Measurements from ENCODE around the gene MYDGF. TPM values are rescaled to one million over a fixed set of nuclear protein-coding genes. Genes with fewer than 3 reads are reported as not detected.

The MYDGF gene
- total RNA-seq, 1 donor from 2014 or later: 94.5 TPM

DNA sequence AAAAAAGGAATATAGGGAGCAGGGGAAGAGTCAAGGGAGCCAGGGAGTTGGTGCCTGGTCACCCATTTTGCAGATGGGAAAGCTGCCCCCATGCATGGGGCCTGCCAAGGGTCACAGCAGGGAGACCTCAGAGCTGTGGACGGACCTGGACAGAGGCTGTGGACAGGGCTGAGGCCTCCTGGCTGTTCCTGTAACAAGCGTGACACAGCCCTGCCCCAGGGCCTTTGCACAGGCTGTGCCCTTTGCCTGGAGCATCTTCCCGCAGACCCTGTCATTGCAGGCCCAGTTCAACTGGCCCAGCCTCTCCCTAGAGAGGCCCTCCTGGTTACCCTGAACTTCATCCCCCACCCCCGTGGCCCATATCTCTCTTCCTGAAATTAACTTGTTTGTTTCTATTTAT, 24.4 kb downstream of the MYDGF start:
- intact Hi-C loops (cut with micrococcal nuclease): no loop called here

DNA sequence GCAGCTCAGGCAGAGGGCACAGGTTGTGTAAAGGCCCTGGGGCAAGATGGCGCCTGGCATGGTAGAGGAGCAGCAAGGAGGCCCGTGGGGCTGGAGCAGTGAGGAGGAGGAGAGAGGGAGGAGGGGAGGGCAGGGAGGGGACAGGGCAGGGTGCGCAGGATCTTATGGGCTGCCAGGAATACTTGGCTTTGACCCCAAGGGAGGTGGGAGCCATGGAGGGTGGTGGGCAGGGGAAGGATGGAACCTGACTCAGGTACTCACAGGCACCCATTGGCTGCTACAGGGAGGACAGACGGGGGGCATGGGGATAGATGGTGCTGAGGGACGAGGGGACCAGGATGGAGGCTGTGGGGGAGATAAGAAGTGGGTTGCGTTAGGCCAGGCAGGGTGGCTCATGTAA, 27.5 kb downstream of the MYDGF start:
- intact Hi-C loops (cut with micrococcal nuclease): no loop called here

DNA sequence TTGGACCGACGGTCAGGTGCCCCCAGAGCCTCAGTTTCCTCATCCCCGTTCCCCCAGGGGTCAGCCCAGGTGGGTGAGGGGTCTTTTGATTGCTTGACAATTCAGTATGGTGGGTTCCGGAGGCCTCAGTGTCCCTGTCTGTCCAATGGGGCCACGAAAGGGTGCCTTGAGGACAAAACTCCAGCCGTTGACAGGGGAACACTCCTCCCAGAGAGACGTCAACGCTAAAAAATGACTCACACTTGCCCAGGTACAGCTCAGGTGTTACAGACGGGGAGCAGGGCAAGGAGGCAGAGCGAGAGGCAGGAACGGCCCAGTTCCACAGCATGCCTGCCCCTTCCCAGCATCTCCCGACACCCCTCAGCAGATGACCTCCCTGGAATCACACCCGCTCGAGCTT, 29.0 kb downstream of the MYDGF start:
- intact Hi-C loops (cut with micrococcal nuclease): no loop called here

DNA sequence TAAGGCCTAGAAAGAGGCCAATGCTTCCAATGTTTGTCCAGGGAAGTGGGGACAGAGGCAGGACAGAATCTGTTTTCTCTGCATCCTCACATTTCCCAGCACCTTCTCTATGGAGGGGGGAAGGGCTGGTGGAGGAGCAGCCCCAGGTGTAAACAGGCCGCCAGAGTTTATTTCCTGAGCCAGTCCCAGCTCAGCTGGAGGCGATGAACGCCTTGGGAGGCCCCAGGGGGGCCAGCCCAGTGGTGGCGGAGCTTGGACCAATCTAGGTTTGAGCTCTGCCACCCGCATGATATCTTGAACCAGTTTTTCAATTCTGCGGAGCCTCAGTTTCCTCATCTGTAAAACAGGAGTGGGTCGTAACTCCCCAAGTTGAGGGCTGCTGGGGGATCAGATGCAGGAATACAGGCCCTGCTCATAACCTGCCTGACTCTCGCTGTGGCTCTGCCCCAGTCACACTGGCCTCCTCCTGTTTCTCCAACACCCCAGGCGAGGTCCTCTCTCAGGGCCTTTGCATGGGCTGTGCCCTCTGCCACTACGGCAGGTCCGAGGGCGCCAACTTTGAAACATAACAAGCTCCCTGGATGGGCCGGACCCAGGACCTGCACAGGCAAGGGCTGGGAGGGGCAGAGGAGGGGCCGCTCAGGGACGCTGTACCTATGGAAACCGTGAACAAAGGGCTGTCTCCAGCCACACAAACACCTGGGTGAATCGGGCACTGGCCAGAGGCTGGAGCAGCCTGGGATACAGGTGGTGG, 29.7 kb downstream of the MYDGF start:
- intact Hi-C loops (cut with micrococcal nuclease): no loop called here

DNA sequence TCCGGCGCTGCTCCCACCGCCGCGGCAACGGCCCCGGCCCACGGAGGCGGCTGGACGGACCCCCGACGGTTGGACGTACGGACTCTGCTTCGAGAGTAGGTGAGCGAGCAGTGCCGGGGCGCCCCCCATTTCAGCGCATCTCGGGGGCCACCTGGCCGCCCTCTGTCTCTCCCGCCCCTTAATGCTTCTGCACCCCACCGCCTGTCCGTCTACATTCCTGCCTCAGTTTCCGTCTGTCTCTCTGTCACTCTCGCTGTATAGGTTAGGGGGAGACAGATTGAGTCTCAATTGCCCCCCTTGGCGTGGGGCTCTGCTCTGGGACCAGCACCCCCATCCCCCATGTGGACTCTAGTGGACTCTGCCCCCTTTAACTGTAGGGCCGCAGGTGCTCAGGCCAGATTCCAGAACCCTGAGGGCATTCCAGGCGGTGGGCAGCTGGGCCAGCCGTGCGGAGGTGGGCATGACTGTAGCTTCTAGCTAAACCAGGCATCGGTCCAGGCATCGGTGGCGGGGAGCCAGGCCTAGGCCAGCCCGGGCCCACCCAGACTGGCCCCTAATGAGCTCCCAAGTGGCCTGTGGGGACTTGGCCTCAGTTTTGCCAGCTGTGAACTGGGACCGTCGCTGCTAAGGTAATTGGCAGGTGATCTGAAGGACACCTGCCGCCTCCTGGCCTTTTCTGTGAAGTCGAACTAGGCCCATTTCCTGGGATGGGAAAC, 30.5 kb downstream of the MYDGF start:
- intact Hi-C loops (cut with micrococcal nuclease): loop anchor here (1.0 to 2.0 kb wide), 7 partner anchors 31 to 392 kb away; partner anchors contain the start of genes CHAF1A, FEM1A, HDGFL2 and MYDGF

DNA sequence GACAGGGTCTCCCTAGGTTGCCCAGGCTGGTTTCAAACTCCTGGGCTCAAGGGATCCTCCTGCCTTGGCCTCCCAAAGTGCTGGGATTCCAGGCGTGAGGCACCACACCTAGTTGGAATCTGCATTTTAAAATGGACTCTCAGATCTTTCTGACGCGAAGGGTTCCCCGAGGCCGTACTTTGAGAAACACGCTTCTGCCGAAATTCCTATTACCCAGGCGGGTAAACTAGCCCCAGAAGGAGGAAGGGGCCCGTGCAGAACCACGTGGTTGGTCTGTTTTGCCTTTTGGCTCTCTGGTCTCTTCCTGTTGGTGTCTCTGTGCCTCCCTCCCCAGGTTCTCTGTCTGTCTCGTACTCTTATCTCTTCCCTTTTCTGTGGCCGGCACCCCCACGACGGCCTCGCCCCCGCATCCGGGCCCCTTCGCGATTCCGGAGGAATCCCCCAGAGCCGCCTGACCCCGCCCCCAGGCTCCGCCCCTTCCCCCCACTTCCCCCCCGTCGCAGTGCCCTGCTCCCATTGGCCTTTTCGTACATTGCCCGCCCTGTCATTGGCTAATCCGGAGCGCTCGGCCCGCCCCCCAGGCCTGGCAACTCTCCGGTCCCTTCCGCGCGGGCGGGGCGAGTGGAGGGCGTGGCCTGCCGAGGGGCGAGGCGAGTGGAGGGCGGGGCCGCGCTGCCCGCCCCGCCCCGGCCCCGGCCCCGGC, 31.2 kb downstream of the MYDGF start, which contains the start of gene TNFAIP8L1:
TNFAIP8L1 (plus strand) TSS at position 689 of the 703 bp plus-strand sequence. CDS start 12,354 bp downstream, outside the sequence.
- intact Hi-C loops (cut with micrococcal nuclease): loop anchor here (1.0 to 2.0 kb wide), 7 partner anchors 31 to 392 kb away; partner anchors contain the start of genes CHAF1A, FEM1A, HDGFL2 and MYDGF

DNA sequence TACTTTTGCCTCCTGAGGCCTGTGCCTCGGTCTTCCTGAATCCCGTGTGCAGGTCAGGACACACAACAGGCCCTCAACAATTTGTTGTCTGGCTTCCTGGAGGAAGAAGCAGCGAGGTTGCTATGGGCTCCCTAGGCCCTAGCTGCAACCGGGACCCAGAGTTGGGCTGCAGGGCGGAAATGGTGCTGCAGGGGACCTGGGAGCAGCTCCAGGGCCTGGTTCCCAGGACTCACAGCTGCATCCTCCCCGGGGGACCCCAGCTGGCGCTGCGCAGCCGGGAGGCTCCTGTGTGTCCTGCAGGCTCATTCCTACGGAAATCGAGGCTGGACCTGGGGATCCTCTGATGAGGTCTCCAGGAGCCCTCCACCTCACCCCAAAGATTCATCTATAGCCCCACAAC, 31.8 kb downstream of the MYDGF start:
- intact Hi-C loops (cut with micrococcal nuclease): loop anchor here (2.0 kb wide), 1 partner anchor 40 kb away; no protein-coding TSS in a partner anchor

DNA sequence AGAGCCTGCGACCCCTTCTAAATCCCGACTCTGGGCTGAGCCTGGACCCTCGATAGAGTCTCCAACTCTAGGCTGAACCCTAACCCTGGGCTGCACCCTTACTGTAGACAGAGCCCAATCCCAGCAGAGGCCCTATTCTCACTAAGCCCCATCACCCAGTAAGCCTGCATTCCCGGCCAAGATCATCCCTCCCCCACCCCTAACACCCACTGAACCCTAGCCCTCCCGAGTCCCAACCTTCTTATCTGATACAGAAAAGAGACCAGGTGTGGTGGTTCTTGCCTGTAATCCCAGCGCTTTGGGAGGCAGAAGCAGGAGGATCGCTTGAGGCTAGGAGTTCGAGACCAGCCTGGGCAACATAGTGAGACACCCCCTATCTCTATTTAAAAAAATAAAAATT, 33.4 kb downstream of the MYDGF start:
- intact Hi-C loops (cut with micrococcal nuclease): loop anchor here (1.0 to 2.0 kb wide), 2 partner anchors 38 to 60 kb away; no protein-coding TSS in a partner anchor

DNA sequence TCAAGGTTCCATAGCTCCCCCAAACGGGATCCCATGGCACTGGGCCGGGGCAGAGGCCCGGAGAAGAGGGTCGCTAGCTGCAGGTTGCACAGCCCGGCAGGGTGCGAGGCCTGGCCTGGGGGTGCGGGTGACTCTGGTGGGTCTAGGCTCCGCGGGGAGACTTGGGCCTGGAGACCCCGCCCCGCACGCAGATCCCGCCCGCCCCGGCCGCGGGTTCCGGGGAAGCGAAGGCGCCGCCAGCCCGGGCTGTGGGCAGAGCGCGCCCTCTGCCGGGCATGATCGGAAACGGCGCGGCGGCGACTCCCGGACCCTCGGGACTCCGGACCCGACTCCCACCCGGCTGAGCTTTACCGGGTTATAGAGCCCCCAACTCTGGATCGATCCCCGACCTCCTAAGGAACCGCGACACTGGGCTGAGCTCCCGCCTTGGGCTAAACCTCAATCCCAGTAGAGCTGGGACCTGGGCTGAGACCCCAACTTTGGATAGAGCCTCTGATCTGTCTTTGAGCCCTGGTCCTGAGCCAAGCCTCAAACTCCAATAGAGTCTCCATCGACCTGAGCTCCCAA, 33.9 kb downstream of the MYDGF start:
- intact Hi-C loops (cut with micrococcal nuclease): loop anchor here (1.0 to 2.0 kb wide), 2 partner anchors 37 to 60 kb away; no protein-coding TSS in a partner anchor

DNA sequence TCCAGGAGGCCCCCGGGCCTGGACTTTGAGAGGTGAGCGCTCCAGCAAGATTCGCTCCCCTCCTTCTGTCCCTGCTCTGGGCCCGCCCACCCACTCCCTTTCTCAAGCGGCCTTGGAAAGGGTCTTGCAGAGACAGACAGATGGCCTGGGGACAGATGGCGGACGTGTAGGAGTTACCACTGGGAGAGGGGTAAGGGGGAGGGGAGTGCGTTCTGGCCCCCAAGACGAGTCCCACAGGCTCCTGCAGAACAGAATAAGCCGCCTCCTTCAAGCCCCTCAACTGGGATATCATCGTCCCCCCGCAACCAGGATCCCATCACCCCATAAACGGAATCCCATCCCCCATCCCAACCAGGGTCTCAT, 34.4 kb downstream of the MYDGF start:
- intact Hi-C loops (cut with micrococcal nuclease): loop anchor here (1.0 to 2.0 kb wide), 2 partner anchors 37 to 59 kb away; no protein-coding TSS in a partner anchor

DNA sequence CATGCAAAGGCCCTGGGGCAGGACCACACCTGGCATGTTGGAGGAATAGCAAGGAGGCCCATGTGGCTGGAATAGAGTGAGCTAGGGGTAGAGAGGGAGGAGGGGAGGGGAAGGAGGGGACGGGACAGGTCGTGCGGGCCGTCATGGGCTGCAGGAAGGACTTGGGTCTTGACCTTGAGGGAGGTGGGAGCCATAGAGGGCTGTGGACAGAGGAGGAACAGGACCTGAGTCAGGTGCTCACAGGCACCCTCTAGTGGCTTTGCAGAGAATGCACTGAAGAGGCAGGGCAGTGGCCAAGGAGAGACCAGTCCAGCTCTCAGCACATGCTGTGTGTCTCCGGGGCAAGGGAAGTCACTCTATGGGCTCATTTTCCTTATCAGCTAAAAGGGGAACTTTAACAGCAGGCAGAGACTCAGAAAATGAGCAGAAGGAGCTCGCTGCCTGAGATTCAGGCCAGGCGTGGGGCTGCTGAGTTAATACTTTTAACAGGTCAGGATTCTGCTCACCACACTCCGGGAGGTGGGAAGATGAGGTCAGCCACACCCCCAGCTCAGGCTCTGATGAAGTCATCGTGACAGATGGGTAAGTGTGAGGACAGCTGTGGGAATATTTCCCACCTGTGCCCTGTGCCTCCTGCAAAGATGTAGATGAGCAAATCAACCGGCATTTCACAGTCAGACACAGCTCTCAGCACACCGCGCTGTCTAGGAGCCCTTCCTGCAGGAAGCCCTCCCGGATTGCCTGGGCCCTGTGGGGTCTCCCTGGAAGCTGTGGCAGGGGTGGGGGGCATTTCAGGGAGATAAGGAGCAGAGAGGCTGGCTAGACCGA, 36.8 kb downstream of the MYDGF start:
- intact Hi-C loops (cut with micrococcal nuclease): no loop called here

DNA sequence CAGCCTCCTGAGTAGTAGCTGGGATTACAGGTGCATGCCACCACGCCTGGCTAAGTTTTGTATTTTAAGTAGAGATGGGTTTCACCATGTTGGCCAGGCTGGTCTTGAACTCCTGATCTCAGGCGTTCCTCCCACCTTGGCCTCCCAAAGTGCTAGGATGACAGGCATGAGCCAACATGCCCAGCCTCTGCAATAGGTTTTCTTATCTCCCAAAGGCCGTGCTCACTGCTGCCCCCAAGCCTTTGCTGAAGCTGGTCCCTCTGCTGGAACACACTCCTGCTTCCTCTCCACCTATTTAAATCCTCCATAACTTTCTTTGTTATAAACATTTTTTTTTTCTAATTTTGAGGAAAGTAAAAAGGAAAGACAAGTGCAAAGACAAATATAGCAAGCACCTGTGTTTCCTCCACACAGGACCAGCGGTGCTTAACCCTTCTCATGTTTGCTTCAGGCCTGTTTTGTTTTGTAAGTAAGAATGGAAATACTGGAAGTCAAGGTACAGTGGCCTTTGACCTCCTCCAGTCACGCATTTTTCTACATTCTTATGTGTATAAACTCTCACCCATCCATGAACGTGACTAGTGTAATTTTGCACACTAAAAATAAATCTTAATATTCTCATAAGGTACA, 45.3 kb downstream of the MYDGF start:
- intact Hi-C loops (cut with micrococcal nuclease): no loop called here

DNA sequence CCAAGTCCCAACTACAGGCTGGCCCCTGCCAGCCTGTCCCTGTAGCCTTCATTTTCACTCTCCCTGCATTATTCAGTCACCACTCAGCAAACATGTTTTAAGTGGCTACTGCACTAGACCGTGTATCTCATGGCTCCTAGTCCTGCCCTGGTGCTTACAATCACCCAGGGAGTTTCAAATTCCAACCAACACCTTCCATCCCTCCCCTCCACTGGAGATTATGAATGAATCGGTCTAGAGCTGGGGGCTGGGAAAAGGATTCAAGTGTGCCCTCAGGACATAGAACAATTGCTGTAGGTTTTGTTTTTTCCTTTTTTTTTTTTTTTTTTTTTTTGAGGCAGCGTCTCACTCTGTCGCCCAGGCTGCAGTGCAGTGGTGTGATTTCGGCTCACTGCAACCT, 45.8 kb downstream of the MYDGF start:
- intact Hi-C loops (cut with micrococcal nuclease): no loop called here

DNA sequence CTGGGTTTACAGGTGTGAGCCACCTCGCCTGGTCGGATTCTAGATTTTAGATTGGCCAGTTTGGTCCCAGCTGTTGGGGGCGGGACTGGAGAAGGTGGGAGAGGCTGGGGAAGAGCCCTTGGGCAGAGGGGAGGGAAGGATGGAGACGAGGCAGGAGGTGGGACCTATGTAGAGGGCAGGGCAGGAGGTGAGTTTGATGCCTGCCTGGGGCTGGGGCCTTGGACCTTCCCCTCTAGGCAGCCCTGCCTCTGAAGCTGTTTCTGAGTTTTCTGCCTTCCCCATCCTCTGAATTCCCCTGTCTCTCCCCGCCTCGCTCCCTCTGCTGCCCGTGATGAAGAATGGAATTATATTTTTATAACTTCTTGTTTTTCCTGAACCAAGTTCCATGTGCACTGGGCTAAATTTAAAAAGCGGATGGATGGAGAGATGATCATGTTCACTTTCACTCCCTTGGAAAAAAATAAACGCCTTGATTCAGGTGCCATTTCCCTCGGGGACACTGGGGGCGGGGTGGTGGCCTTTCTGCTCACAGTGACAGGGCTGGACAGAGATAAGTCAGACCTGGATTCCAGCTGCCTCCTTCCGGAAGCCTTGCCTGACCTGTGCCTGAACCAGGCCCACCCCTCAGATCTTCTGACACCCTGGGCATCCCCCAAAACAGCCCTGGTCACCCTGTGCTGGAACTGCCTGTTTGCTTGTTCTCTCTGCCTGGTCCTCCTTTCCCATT, 47.3 kb downstream of the MYDGF start:
- intact Hi-C loops (cut with micrococcal nuclease): no loop called here

DNA sequence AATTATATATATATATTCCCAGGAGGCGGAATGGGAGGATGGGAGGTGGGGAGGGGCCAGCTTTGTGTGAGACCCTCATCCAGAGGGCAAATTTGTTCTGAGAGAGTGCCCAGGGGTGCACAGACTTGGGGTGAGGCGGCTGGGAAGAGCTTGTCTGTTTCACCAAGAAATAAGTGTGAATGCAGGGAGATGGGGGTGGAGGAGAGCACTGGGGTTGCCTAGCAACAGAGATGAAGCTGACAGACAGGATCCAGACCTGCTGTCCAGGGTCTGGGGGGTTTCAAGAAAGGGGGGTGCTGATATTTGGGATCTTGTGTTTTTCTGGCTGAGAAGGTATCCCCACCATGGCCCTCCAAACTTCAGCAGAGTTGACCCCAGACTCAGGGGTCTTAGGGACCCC, 49.5 kb downstream of the MYDGF start:
- intact Hi-C loops (cut with micrococcal nuclease): no loop called here

DNA sequence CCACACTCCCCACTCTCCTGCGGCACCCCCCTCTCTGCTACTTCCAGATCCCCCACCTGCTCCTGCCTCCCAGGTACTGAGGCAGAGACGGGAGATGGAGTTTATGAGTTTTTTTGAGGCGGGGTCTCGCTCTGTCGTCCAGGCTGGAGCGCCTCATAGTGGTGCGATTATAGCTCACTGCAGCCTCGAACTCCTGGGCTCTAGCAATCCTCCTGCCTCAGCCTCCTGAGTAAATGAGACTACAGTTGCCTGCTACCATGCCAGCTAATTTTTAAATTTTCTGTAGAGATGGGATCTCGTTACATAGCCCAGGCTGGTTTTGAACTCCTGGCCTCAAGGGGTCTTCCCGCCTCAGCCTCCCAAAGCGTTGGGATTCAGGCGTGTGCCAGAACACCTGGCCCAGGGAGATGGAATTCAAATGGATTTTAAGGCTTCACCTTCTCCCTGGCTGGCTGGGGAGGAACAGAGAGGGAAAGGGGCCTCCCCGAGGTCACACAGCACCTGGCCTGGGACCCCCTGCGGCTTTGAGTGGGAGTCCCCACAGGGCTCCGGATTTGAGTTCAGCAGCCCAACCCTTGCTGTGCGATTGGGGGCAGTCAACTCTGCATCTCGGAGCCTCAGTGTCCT, 50.4 kb downstream of the MYDGF start:
- intact Hi-C loops (cut with micrococcal nuclease): no loop called here

DNA sequence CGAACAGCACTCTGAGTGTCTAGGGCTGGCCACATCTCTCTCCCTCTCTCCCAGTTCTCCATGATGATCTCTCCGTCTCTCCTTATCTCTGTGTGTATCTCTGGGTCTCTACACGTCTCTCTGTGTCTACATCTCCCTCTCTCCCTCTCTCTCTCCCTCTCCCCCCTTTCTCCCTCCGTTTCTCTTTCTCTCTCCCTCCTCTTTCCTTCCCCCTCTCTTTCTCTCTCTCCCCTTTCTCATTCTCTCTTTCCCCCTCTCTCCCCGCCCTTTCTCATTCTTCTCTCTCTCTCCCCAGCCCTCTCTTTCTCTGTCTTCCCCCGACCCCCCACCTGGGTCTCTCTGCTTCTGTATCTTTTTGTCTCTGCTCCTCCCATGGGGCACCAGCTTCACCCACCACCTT, 52.1 kb downstream of the MYDGF start:
- intact Hi-C loops (cut with micrococcal nuclease): no loop called here

DNA sequence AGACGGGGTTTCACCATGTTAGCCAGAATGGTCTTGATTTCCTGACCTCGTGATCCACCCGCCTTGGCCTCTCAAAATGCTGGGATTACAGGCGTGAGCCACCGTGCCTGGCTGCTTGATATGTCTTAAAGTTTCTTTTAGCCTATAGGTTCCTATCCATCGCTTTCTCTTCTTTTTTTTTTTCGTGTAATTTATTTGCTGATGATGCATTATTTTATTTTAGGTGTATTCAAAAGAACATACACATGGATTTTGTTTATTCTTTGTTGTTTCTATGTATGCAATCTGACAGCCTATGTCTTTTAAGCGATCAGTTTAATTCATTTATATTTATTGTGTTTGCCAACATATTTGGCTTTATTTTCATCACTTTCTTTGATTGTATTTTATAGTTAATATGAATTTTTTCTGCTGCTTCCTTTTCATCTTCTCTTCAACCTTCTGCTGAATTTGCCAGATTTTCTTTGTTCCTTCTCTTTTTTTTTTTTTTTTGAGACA, 56.8 kb downstream of the MYDGF start:
- intact Hi-C loops (cut with micrococcal nuclease): no loop called here

Data from T-helper 1 cell treated with Interleukin-12 subunit alpha and Interleukin-12 subunit beta and Interleukin-4 antibody, amounts not matched to agents 30 ng/mL and 1 ng/mL, for 36 hours (primary cell).